Duodenal mucosa (tissue), 2 donors: ENCODE data around the gene NOXA1.

Experiments
- H3K27ac ChIP-seq: one replicate; pipeline ENCODE4 v1.7.0; 2013; ENCODE audit warnings: low read depth, low read length
- H3K27me3 ChIP-seq, 2 donors: one replicate each; pipeline ENCODE4 v1.7.0; 2013; ENCODE audit warnings: low read length in 2 of 2, control low read depth in 1 of 2; ENCODE audit not compliant: insufficient read depth in 2 of 2, control insufficient read depth in 1 of 2
- H3K36me3 ChIP-seq, 2 donors: one replicate each; pipeline ENCODE4 v1.7.0; 2013; ENCODE audit warnings: low read length in 2 of 2, control low read depth in 1 of 2; ENCODE audit not compliant: insufficient read depth in 2 of 2, control insufficient read depth in 1 of 2
- H3K4me1 ChIP-seq, 2 donors: one replicate each; pipeline ENCODE4 v1.7.0; 2013; ENCODE audit warnings: low read length in 2 of 2, control low read depth in 1 of 2; ENCODE audit not compliant: insufficient read depth in 2 of 2, control insufficient read depth in 1 of 2
- H3K4me3 ChIP-seq, 2 donors: one replicate each; pipeline ENCODE4 v1.7.0; 2013; ENCODE audit warnings: low read length in 2 of 2, low read depth in 1 of 2
- H3K9ac ChIP-seq, 2 donors: one replicate each; pipeline ENCODE4 v1.7.0; 2013; ENCODE audit warnings: low read length in 2 of 2, low read depth in 1 of 2
- H3K9me3 ChIP-seq, 2 donors: one replicate each; pipeline ENCODE4 v1.7.0; 2013; ENCODE audit warnings: low read length in 2 of 2, control low read depth in 1 of 2; ENCODE audit not compliant: control insufficient read depth in 1 of 2

The NOXA1 gene

DNA sequence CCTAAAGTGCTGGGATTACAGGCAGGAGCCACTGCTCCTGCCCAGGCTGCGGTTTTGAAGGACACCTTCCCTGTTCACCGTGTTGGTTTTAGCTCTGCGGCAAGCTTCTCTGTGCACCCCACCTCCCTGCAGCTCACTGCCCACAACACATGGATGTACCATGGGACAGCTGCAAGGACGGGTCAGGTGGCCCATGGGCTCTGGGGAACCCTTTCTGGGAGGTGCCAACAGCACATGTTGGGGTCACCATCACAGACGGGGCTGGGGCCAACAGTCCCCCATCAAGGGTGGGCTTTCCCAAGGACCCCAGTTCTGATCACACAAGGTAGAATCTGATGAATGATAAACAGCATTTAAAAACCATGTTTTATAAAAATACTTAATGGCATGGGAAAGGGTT lies 7.7 kb upstream of the NOXA1 start:
- Histone ChIP-seq H3K9me3 (no peaks in the 10 kb centered on the region), H3K27me3 (no peaks in the 10 kb centered on the region), H3K4me3 (no peak overlapping the region), H3K9ac (no peak overlapping the region), H3K27ac (no peak overlapping the region), H3K4me1 (peaks cover 8 to 13% of the 10 kb centered on the region in 2 donors), H3K36me3 (no peaks in the 10 kb centered on the region)

DNA sequence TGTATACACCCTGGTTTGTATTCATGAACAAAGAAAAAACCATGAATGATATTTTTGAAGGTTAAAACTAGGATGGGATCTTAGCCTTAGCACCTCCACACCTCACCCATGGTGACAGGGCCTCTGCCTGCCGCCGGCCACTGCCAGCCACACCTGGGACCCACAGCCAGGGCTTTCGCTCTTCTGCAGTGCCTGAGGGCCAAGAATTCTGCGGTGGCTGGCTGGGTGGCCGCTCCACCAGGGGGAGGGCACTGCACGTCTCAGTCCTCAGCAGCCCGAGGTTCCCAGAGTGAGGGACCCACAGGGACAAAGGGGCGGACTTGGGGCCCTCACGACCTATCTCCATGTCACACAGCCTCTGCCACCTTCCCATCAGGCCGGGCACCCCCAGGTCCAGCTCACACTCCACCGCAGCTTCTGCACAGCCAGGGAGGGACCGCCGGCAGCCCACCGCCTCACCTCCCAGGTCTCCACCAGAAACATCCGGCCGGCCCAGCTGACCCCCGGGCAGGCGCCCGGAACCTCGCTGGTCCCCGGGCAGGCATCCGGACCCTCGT lies 7.1 kb upstream of the NOXA1 start:
- Histone ChIP-seq H3K4me3 (no peak overlapping the region), H3K9ac (no peak overlapping the region), H3K9me3 (no peaks in the 10 kb centered on the region), H3K4me1 (peaks cover 7 to 8% of the 10 kb centered on the region in 2 donors), H3K27ac (no peak overlapping the region), H3K36me3 (no peaks in the 10 kb centered on the region), H3K27me3 (no peaks in the 10 kb centered on the region)

DNA sequence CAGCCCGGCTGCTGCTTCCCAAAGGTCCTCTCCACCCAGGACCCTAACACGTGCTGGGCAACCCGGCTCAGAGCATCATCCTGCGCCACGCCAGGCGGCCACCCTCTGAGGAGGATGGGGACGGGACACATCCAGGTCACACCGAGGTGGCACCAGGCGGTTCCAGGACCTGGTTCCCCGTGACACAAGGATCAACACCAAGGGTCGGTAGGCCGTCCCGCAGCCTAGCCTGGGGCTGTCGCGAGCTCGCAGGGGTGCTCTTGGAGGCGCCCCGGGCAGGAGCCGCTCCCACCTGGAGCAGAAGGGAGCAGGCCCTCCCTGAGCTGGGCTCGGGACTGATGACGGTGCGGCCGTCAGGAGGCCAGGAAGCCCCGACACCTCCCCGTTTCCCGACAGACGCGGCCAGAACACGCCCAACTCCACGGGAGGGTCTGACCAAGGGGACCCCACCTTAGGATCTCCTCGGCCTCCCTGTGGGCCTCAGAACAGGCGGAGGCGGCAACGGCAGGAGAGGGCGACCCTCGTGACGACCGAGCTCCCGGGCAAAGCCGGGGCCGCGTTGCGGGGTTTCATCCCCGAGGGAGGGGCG lies 6.5 kb upstream of the NOXA1 start:
- no peaks in the 10 kb centered on the region for H3K9me3 ChIP-seq
- no peak overlapping the region for H3K27ac ChIP-seq
- peaks cover 8 to 9% of the 10 kb centered on the region in 2 donors for H3K4me1 ChIP-seq
- H3K36me3 ChIP-seq: no peaks in the 10 kb centered on the region
- H3K27me3 ChIP-seq: no peaks in the 10 kb centered on the region
- H3K9ac ChIP-seq: no peak overlapping the region
- H3K4me3 ChIP-seq: no peak overlapping the region

DNA sequence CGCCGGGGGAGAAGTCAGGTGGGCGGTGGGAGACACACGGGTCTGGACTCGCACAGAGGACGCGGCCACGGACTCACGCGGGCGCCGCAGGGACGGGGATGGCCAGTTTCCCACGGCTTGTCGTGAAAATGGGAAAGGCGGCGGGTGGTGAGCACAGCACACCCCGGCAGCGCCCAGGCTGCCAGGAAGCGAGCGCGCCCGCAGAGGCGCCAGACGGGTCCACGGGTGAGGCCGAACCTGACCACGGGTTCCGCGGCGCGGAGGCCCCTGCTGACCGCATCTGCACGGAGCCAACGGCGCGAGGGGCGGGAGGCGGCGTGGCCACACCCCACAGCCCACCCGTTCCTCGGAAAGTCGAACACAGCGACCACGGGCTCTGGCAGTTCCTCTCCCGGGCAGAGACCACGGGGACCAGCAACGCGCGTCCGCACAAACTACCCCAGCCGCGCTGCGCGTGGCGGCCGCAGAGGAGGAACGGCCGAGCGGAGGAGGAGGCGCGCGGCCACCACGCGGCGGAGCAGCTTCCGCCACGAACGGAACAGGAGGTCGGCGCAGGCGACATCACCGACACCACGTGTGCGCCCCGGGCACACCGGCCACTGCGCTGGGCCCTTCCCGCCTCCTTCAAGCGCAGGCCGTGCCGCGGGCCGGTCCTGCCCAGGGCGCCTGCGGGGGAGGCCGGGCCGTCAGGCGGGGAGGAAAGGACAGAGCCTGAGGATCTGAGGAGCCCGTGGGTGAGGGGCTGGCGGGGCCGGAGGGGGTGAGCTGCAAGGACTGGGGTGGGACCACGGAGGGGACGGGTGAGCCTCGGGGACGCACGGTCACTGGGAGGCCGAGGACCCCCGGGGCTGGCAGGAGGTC lies 5.8 kb upstream of the NOXA1 start:
- H3K9ac ChIP-seq: no peak overlapping the region
- peaks cover 15 to 17% of the 10 kb centered on the region in 2 donors for H3K4me1 ChIP-seq
- H3K9me3 ChIP-seq: no peaks in the 10 kb centered on the region
- no peaks in the 10 kb centered on the region for H3K27me3 ChIP-seq
- H3K36me3 ChIP-seq: no peaks in the 10 kb centered on the region
- H3K4me3 ChIP-seq: peak overlapping the region in 1 of 2 donors; percentile 48
- no peak overlapping the region for H3K27ac ChIP-seq

DNA sequence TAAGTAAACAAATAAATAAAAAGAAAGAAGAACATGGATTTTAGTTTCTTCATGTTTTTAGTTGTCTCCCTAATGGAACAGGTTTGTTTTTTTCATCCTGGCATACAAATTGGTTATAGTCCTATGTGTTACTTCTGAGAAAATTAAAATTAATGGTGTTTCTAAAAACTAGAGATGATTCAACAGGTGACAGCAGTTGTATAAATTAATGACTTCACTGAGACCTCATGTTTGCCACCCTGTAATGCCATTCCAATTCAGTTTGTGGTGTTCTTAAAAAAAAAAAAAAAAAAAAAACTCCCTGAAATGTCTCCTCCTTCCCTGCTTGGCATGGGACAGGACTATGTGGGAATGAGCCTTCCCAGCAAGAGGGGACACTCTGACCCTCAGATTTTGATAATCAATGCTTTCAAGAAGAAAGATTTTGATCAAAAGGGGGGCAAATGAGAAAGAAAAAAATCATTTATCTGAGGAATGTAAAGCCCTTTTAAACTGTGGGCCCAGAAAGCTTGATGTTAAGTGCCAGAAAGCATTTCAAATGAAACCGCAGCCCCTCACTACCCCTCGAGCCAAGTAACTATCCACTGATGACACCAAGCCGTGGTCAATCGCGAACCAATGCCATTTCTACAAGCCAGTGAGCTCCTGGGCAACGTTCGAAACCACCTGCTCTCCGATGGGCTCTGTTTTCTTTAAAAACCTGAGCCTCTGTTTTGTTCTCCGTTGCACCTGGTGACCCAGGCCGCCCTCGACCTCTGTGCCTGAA lies 1.2 kb upstream of the NOXA1 start:
- Histone ChIP-seq H3K9ac (peak overlapping the region; percentile 73 to 81), H3K4me3 (peak overlapping the region; percentile 83 to 86), H3K36me3 (no peaks in the 10 kb centered on the region), H3K27me3 (no peaks in the 10 kb centered on the region), H3K4me1 (peaks cover 17 to 20% of the 10 kb centered on the region in 2 donors), H3K27ac (no peak overlapping the region), H3K9me3 (no peaks in the 10 kb centered on the region)

DNA sequence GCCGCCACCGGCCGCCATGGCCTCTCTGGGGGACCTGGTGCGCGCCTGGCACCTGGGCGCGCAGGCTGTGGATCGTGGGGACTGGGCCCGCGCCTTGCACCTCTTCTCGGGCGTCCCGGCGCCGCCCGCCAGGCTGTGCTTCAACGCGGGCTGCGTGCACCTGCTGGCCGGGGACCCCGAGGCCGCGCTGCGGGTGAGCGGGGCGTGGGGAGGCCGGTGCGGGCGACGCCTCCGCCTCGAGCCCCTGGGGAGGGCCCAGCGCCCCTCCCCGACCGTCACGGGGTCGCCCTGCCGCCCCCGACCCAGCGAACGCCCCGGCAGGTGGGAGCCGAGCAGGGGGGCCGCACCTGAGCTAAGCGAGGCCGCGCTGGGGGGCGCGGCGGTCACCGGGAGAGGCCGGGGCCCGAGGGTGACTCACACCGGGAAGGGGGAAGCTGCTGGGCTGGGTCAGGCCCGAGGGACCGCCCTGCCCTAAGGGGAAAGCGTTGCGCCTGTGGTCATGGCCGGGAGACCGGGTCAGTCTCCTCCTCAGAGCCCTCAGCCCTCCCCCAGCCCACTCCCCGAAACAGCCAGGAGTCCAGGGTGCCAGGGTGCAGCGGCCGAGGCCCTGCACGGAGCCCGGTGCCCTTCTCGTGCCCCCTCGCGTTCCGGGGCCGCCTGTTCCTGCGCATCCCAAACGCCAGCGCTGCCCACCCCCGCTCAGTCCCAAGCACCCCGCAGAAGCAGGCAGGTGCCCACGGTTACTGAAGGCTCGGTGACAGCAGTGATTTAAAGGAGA lies 510 bp downstream of the NOXA1 start:
- Histone ChIP-seq H3K4me1 (peaks cover 17 to 20% of the 10 kb centered on the region in 2 donors), H3K27me3 (no peaks in the 10 kb centered on the region), H3K9ac (peak overlapping the region; percentile 74 to 84), H3K36me3 (no peaks in the 10 kb centered on the region), H3K9me3 (no peaks in the 10 kb centered on the region), H3K27ac (peak overlapping the region; percentile 84), H3K4me3 (peak overlapping the region; percentile 69 to 83)

DNA sequence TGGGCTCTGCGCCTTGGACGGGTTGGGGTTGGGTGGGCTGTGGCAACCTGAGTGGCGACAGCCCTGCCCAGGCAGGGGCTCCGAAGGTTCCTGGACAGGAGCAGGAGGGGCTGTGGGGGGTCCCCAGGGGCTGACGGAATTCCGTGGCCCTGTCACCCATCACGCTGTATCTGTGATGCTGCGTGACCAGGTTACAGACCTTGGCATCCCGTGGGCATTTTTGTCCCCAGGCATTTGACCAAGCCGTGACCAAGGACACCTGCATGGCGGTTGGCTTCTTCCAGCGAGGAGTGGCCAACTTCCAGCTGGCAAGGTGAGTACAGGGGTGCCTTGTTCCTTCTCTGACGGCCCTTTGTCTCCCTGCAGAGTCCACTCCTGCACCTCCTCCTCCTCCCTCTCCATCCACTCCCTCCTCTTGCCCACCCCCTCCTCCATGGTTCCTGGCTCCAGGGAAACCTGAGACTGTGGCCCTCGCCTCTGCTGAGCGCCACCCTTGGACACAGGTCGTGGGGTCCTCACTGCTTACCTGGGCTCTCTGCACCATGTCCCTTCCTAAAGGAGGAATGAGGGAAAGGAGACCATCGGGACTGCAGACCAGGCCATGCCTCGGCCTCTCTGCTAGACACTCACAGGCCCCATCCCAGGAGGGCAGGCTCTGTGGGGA lies 3.0 kb downstream of the NOXA1 start:
- Histone ChIP-seq H3K9me3 (no peaks in the 10 kb centered on the region), H3K4me3 (no peak overlapping the region), H3K9ac (no peak overlapping the region), H3K36me3 (no peaks in the 10 kb centered on the region), H3K4me1 (peaks cover 26 to 31% of the 10 kb centered on the region in 2 donors), H3K27ac (no peak overlapping the region), H3K27me3 (no peaks in the 10 kb centered on the region)

DNA sequence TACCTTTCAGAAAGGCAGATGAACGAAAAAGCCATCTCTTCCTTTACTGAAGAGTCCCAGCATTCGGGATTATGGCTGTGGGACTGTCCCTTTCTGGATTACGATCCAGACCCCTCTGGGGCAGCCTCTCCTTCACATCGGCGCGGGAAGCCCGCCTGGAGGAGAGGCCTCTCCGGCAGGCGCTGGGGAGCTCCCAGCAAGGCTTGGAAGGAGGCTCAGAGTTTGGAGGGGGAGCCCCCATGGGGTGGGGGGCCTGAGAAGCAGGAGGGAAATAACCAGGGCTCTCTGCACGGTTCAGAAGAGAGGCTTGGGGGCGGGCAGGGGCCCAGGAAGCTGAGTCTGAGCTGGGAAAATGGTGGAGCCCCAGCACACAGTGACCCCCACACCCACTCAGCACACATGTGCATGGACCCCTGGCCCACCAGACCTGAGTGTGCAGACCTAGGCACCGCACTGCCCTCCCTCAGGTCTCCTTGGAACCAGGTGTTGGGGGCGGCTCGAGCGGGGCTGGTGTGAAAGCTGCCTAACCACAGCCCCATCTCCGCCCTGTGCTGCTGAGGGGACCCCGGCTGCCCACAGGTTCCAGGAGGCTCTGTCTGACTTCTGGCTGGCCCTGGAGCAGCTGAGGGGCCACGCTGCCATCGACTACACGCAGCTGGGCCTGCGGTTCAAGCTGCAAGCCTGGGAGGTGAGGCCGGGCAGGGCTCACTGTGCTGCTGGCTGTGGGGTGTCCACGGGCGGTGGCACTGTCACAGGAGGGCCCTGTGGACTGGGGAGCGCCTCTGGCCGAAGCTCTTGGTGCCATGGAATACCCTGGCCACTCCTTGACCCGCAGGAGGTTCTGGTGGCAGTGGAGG lies 4.5 kb downstream of the NOXA1 start:
- no peak overlapping the region for H3K9ac ChIP-seq
- H3K27me3 ChIP-seq: no peaks in the 10 kb centered on the region
- peaks cover 18 to 23% of the 10 kb centered on the region in 2 donors for H3K4me1 ChIP-seq
- H3K36me3 ChIP-seq: no peaks in the 10 kb centered on the region
- no peaks in the 10 kb centered on the region for H3K9me3 ChIP-seq
- no peak overlapping the region for H3K4me3 ChIP-seq
- H3K27ac ChIP-seq: no peak overlapping the region

DNA sequence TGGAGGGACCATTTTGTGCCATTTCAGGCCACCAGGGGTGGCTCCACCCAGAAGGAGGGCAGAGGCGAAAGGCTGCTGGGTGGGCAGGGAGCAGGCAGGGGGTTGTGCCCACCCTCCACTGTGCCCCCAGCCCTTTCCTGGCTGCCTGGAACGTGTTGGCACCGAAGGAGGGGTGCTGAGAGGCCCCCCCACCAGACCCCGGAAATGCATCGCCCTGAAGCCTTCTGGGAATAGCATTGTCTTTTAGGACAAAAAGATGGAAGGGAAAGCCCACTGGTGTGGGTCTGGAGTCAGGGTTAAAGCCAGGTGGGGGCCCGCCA lies 5.1 kb downstream of the NOXA1 start:
- Histone ChIP-seq H3K36me3 (no peaks in the 10 kb centered on the region), H3K27ac (no peak overlapping the region), H3K4me3 (no peak overlapping the region), H3K9me3 (no peaks in the 10 kb centered on the region), H3K27me3 (no peaks in the 10 kb centered on the region), H3K4me1 (peaks cover 18 to 23% of the 10 kb centered on the region in 2 donors), H3K9ac (no peak overlapping the region)
